Panc1 (cell line): ENCODE data around the gene FHL5. TPM values are rescaled to one million over a fixed set of nuclear protein-coding genes. Genes with fewer than 3 reads are reported as not detected.

Experiments used
- ATAC-seq: fragments of 200-7000 bp; cut with Tn5 transposase; 2 replicates; pipeline ENCODE4 v1.9.1; 2020; ENCODE audit warnings: mild to moderate bottlenecking, moderate library complexity
- Bru-seq: library from RNA; stranded (reverse); fragments of 400-500 nt; gene quantifications from one replicate; lab custom pipeline; 2021; lab: Mats Ljungman, UMichigan
- BruChase-seq, 2 experiments: library from RNA; stranded (reverse); fragments of 400-500 nt; gene quantifications; one replicate each; lab custom pipeline; 2021; lab: Mats Ljungman, UMichigan
- BruUV-seq: library from RNA; stranded (reverse); fragments of 400-500 nt; replicated peaks from 2 replicates; lab custom pipeline; 2021; lab: Mats Ljungman, UMichigan
- CTCF ChIA-PET: fragments of 300-600 bp; sonication (Branson Sonifier 250); formaldehyde crosslinking; loops from one replicate; lab custom pipeline; 2022; ENCODE audit warnings: antibody characterized with exemption; lab: Charles Lee
- POLR2A ChIA-PET: fragments of 300-600 bp; sonication (Branson Sonifier 250); formaldehyde crosslinking; loops from one replicate; lab custom pipeline; 2022; ENCODE audit warnings: antibody characterized with exemption; lab: Charles Lee
- DNase-seq: peaks from one replicate; pipeline ENCODE4 v3.0.0-alpha.2; 2010; ENCODE audit warnings: low read depth, low spot score
- H3K27ac ChIP-seq: 2 replicates; pipeline ENCODE4 v1.5.1; 2011; ENCODE audit warnings: mild to moderate bottlenecking, low read length, inconsistent platforms
- H3K27me3 ChIP-seq: fragments of 200-500 bp; sonication (Bioruptor generic); 2 replicates; pipeline ENCODE4 v1.6.0; 2014; ENCODE audit warnings: low read length, inconsistent platforms; ENCODE audit not compliant: control insufficient read depth, insufficient read depth
- H3K36me3 ChIP-seq: fragments of 200-500 bp; sonication (Bioruptor generic); 2 replicates; pipeline ENCODE4 v1.5.1; 2014; ENCODE audit warnings: inconsistent platforms, mild to moderate bottlenecking, low read length, moderate library complexity; ENCODE audit not compliant: control insufficient read depth, insufficient read depth
- H3K4me1 ChIP-seq: 2 replicates; pipeline ENCODE4 v1.5.1; 2011; ENCODE audit warnings: inconsistent platforms, mild to moderate bottlenecking, low read length, moderate library complexity; ENCODE audit not compliant: control insufficient read depth, insufficient read depth
- H3K4me3 ChIP-seq, 2 experiments: 2 replicates each; pipeline ENCODE4 v1.5.1; 2011 to 2012; ENCODE audit warnings: low read depth in 2 of 2, low read length in 2 of 2, mild to moderate bottlenecking in 2 of 2, inconsistent platforms in 1 of 2, moderate library complexity in 1 of 2
- H3K9me3 ChIP-seq: fragments of 200-500 bp; sonication (Bioruptor generic); 2 replicates; pipeline ENCODE4 v1.5.1; 2014; ENCODE audit warnings: low read depth, mild to moderate bottlenecking, inconsistent platforms, low read length, moderate library complexity; ENCODE audit not compliant: control insufficient read depth, insufficient read depth
- CTCF ChIP-seq: fragments of 450-650 bp; IDR thresholded peaks from 2 replicates; pipeline ENCODE4 v1.5.1; 2017; ENCODE audit warnings: mild to moderate bottlenecking
- POLR2AphosphoS5 ChIP-seq: IDR thresholded peaks from 2 replicates; pipeline ENCODE4 v1.6.1; 2012; ENCODE audit warnings: mild to moderate bottlenecking, low read depth, low read length, moderate library complexity
- REST ChIP-seq, 2 experiments: IDR thresholded peaks; 2 replicates each; pipeline ENCODE4 v1.6.1; 2011 to 2012; ENCODE audit warnings: low read depth in 2 of 2, control low read depth in 1 of 2, low read length in 1 of 2, mild to moderate bottlenecking in 1 of 2, moderate library complexity in 1 of 2; ENCODE audit not compliant: insufficient read depth in 1 of 2
- SIN3A ChIP-seq: IDR thresholded peaks from 2 replicates; pipeline ENCODE4 v1.6.1; 2012; ENCODE audit warnings: low read depth, mild to moderate bottlenecking, low read length, moderate library complexity, borderline replicate concordance; ENCODE audit not compliant: insufficient read depth
- TCF7L2 ChIP-seq: IDR thresholded peaks from 2 replicates; pipeline ENCODE4 v1.6.1; 2011; ENCODE audit warnings: mild to moderate bottlenecking, low read depth, low read length, inconsistent platforms
- in situ Hi-C: cut with HindIII; loops from 2 replicates; pipeline ENCODE4 v1.10.0; 2016; ENCODE audit warnings: low sequenced_read_pairs, low pct_unique_long_range_greater_than_20kb
- intact Hi-C: fragments of 100-400 bp; cut with micrococcal nuclease; formaldehyde crosslinking; loops from one replicate; pipeline ENCODE4 v1.10.0; 2022; ENCODE audit not compliant: unreplicated experiment
- long read RNA-seq: library from polyadenylated mRNA; unstranded; transcript quantifications from one replicate; pipeline ENCODE4 v2.0.0, GENCODE V29; 2021; ENCODE audit not compliant: unreplicated experiment
- polyA plus RNA-seq: library from polyadenylated mRNA; unstranded; fragments of >200 nt; gene quantifications from one replicate; pipeline ENCODE4 v1.2.1, GENCODE V29; 2012; ENCODE audit warnings: missing spikeins; ENCODE audit not compliant: insufficient read length
- total RNA-seq: library from RNA; stranded (reverse); gene quantifications from one replicate; pipeline ENCODE4 v1.2.1, GENCODE V29; 2021; ENCODE audit not compliant: unreplicated experiment

FHL5 gene
- total RNA-seq: not detected
- not detected for polyA plus RNA-seq
- Bru-seq, nascent RNA: not detected
- BruChase-seq, experiment 1, labeled RNA remaining after a 2-hour chase: percentile 5 among the genes with signal in this experiment
- percentile 2 among the genes with signal in this experiment for BruChase-seq, experiment 2, labeled RNA remaining after a 6-hour chase
- long read RNA-seq: 0 reads

GRCh38 chr6:96562886-96563285 is at the start of gene FHL5:
Gene FHL5 (plus strand): TSS chr6:96563128. CDS start chr6:96603614, 40,486 bp downstream.
- Histone ChIP-seq H3K9me3 (no peaks in the 10 kb centered on the region), H3K27me3 (no peaks in the 10 kb centered on the region; the same call in 1 of the 2 replicates), H3K27ac (no peak within 1 kb of the TSS), H3K4me3 (no peak within 1 kb of the TSS), H3K36me3 (no peaks in the 10 kb centered on the region; the same call in 1 of the 2 replicates), H3K4me1 (no peaks in the 10 kb centered on the region)
- no TSS peak for BruUV-seq
- TF ChIP-seq REST (IDR thresholded peaks at IDR 0.05; ENCODE audit: insufficient read depth in 1 of 2, low read depth in 2 of 2, low read length in 1 of 2) (no peak), POLR2AphosphoS5 (no peak)
- no peak for DNase-seq
- CTCF ChIA-PET: no interaction called here
- intact Hi-C loops: no loop called here
- POLR2A ChIA-PET: no interaction called here
- in situ Hi-C loops: no loop called here
- ATAC-seq: no peak

- CTCF ChIA-PET: no interaction called here
Observed at GRCh38 chr6:96520171-96521115, 42.5 kb upstream of the FHL5 start.

More at GRCh38 chr6:96520171-96521115, 42.5 kb upstream of the FHL5 start:
- POLR2A ChIA-PET: no interaction called here
- peaks cover 19% of the 10 kb centered on the region for H3K4me1 ChIP-seq
- ATAC-seq (no peak), DNase-seq (no peak)
- H3K27ac ChIP-seq: peak overlapping the region; percentile 97
- H3K36me3 ChIP-seq: peaks cover 3% of the 10 kb centered on the region; the same call in 1 of the 2 replicates
- H3K9me3 ChIP-seq: no peaks in the 10 kb centered on the region
- H3K4me3 ChIP-seq: peak overlapping the region; percentile 88 to 91
- TSS peak; percentile 94 for BruUV-seq
- intact Hi-C loops (no loop called here), in situ Hi-C loops (no loop called here)
- H3K27me3 ChIP-seq: no peaks in the 10 kb centered on the region
- TF ChIP-seq SIN3A (no peak), CTCF (no peak), TCF7L2 (no peak), POLR2AphosphoS5 (no peak), REST (IDR thresholded peaks at IDR 0.05; ENCODE audit: insufficient read depth in 1 of 2, low read depth in 2 of 2, low read length in 1 of 2) (no peak)
